ENCODE results near the gene DDX23.

- TF ChIP-seq, protein P1, sequence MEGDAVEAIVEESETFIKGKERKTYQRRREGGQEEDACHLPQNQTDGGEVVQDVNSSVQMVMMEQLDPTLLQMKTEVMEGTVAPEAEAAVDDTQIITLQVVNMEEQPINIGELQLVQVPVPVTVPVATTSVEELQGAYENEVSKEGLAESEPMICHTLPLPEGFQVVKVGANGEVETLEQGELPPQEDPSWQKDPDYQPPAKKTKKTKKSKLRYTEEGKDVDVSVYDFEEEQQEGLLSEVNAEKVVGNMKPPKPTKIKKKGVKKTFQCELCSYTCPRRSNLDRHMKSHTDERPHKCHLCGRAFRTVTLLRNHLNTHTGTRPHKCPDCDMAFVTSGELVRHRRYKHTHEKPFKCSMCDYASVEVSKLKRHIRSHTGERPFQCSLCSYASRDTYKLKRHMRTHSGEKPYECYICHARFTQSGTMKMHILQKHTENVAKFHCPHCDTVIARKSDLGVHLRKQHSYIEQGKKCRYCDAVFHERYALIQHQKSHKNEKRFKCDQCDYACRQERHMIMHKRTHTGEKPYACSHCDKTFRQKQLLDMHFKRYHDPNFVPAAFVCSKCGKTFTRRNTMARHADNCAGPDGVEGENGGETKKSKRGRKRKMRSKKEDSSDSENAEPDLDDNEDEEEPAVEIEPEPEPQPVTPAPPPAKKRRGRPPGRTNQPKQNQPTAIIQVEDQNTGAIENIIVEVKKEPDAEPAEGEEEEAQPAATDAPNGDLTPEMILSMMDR (IDR thresholded peaks at IDR 0.05): no peak
- TF ChIP-seq POLR2AphosphoS5 (IDR thresholded peaks at IDR 0.05): no peak
These were observed 13.9 kb downstream of the DDX23 start for GRCh38 chr12:48838048-48838447.
